NB4 (cell line): Measurements from ENCODE around the gene EXOC4.

Experiments used
- MYC ChIP-seq: IDR thresholded peaks from 2 replicates; pipeline ENCODE4 v1.6.1; 2011; ENCODE audit warnings: low read depth, low read length
- POLR2A ChIP-seq: IDR thresholded peaks from 2 replicates; pipeline ENCODE4 v1.6.1; 2011; ENCODE audit warnings: mild to moderate bottlenecking; ENCODE audit not compliant: insufficient read length; ENCODE audit errors: extremely low read depth
- TF ChIP-seq, protein P1 (sequence below): IDR thresholded peaks from one replicate; pipeline ENCODE4 v1.5.1; 2012; ENCODE audit warnings: low read depth, low read length
- TF ChIP-seq, protein P2 (sequence below): IDR thresholded peaks from 2 replicates; pipeline ENCODE4 v1.6.1; 2011; ENCODE audit warnings: low read depth, low read length

DNA sequence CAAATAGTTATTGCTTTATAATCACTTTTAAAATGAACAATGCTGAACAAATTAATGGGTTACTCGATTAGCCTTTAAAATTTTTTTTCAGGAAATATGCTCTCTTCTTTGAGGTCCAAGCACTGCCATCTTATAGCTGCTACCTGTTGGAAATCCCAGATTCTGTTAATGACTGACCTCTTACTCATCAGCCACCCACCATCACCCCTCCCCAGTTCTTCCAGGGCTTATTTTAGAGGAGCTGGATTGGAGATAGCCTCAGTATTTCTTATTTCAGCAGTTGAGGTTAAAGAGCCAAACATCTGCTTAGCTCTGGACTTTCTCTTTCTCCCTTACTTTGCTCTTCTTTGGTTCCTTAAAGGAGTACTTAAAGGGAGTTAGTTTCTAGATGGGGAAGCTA is 420.0 kb downstream of the EXOC4 start:
- no peak for TF ChIP-seq POLR2A
- TF ChIP-seq, protein P1, sequence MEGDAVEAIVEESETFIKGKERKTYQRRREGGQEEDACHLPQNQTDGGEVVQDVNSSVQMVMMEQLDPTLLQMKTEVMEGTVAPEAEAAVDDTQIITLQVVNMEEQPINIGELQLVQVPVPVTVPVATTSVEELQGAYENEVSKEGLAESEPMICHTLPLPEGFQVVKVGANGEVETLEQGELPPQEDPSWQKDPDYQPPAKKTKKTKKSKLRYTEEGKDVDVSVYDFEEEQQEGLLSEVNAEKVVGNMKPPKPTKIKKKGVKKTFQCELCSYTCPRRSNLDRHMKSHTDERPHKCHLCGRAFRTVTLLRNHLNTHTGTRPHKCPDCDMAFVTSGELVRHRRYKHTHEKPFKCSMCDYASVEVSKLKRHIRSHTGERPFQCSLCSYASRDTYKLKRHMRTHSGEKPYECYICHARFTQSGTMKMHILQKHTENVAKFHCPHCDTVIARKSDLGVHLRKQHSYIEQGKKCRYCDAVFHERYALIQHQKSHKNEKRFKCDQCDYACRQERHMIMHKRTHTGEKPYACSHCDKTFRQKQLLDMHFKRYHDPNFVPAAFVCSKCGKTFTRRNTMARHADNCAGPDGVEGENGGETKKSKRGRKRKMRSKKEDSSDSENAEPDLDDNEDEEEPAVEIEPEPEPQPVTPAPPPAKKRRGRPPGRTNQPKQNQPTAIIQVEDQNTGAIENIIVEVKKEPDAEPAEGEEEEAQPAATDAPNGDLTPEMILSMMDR = no peak
- TF ChIP-seq, protein P2, sequence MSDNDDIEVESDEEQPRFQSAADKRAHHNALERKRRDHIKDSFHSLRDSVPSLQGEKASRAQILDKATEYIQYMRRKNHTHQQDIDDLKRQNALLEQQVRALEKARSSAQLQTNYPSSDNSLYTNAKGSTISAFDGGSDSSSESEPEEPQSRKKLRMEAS = no peak
- no peak for TF ChIP-seq MYC
